Astrocyte of the spinal cord (primary cell): ENCODE results near the gene TIAM1.

ENCODE experiments used
- DNase-seq: peaks from one replicate; pipeline ENCODE4 v3.0.0; 2011; ENCODE audit warnings: low read depth, low spot score
- H3K4me3 ChIP-seq: 2 replicates; pipeline ENCODE4 v1.5.1; 2011; ENCODE audit warnings: low read depth, mild to moderate bottlenecking, low read length, moderate library complexity
- CTCF ChIP-seq: IDR thresholded peaks from 2 replicates; pipeline ENCODE4 v1.5.1; 2012; ENCODE audit warnings: low read depth, mild to moderate bottlenecking, low read length, inconsistent platforms
- in situ Hi-C: cut with HindIII; loops from 2 replicates; pipeline ENCODE4 v1.10.0; 2017; ENCODE audit warnings: low sequenced_read_pairs

Gene TIAM1

GRCh38 chr21:31376301-31376700 lies 32.2 kb upstream of the TIAM1 start:
- in situ Hi-C loops: no loop called here
- H3K4me3 ChIP-seq: no peak overlapping the region
- no peak for TF ChIP-seq CTCF
- no peak for DNase-seq

DNA sequence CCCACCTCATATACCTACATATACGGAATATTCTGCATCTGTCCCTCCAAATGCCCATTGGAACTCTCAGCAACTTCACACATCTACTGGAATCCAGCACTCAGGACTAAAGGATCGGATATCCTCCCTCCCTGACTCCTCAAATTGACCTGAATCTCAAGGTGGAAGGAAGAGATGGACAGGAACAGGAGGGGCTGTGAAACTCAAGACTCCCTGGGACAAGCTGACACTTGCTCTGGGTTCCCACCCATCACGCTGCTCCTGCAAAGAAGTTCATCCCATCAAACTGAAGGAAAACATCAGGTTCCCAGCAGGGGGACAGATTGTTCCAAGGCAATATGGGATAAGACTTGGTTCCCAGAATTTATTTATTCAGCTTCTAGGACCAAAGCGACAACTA lies 30.3 kb upstream of the TIAM1 start:
- H3K4me3 ChIP-seq: no peak overlapping the region
- in situ Hi-C loops: no loop called here
- no peak for TF ChIP-seq CTCF
- DNase-seq: no peak

GRCh38 chr21:31372471-31372765 lies 28.4 kb upstream of the TIAM1 start:
- no peak overlapping the region for H3K4me3 ChIP-seq
- TF ChIP-seq CTCF: no peak
- no peak for DNase-seq
- in situ Hi-C loops: no loop called here

DNA sequence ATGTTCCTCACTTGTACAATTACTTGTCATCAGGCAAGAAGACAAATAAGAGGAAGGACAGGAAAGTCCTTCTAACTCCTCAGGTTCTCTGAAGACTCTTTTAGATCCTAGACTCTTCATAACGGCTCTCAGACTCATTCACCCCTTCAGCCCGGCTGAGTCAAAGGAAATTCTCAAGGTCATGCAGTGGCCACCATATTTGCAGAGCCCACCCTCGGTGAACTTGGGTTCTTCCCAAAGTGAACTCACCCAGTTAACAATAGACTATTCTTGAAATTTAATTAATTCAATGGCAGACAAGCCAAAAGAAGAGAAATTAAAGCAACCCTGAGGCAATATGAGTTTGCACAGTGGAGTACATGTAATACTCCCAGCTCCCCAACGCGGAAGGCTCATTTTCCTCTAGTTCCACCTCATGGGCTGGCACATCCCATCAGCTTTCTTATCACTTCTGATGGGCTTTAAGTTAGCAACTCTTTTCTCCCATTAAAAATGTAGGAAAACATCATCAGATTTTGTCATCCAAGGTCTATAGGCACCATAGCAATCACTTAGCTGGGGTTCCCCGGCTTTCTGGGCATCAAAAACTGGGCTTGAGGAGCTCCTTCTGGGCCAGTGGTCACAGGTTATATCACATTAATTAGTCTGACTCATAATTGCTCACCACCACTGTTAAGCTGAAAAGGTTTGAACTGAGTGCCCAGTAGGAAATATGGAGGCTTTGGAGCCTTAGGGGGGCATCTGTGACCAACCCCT lies 27.8 kb upstream of the TIAM1 start:
- H3K4me3 ChIP-seq: no peak overlapping the region
- no peak for TF ChIP-seq CTCF
- peak; percentile 13 for DNase-seq
- in situ Hi-C loops: no loop called here

DNA sequence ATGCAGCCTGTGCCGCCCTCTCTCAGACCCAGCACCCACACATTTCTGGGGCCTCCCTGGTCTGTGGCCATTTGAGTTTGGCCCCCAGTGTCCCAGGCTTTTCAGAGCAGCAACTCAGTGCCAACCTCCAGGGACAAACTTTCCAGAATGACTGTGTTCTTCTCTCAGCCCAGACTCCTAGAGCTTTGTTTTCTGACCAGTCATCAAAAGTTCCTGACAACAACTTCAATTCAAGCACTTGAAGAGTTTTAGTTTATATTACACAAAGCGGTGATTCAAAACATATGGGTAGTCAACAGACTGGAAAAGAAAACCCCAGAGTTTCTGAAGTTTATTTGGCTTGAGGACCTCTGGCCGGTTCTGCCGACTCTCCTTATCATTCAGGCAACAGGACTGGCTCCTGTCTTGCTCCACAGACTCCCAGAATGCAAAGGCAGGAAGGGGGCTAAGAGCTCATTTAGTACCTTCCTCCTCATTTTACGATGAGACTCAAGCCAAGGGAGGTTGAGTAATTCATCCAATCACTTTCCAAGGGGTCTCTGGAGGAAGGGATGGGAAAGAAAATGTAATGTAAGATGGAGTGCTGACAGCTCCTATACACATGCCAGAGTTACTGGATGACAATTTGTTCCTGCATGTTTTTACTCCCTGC lies 27.0 kb upstream of the TIAM1 start:
- no peak for TF ChIP-seq CTCF
- no peak overlapping the region for H3K4me3 ChIP-seq
- in situ Hi-C loops: no loop called here
- peak; percentile 54 for DNase-seq

DNA sequence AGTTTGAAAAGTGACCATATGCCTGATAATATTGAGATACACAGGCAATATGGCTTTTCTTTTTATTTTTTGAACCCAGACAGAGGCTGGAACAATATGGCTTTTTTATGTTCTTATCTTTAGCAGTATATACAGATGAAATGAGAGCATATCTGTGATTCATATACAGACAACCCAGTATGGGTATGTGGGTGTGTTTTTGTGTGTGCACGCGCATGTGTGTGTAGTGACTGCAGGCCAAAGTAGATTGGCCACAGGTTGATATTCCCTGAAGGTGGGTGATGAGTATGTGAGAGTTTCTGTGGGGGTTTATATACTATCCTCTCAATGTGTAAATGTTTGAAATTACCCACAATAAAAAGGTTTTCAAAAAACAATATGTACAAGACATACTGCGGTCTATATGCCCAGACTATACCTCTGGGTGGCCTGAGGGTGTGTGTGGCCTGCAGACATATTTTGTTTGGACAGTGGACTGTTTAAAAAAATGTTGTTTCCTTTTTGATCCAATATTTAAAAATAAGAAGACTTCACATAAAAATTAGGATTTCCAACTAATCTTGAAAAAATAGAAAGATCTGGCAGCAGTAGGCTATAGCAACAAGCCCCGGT lies 26.3 kb upstream of the TIAM1 start:
- in situ Hi-C loops: no loop called here
- DNase-seq: no peak
- TF ChIP-seq CTCF: no peak
- no peak overlapping the region for H3K4me3 ChIP-seq
